HG02938 (cell line): ENCODE results near the gene CYP27C1.

ENCODE experiments used
- ATAC-seq: cut with Tn5 transposase; IDR thresholded peaks from one replicate; pipeline ENCODE4 v1.9.1; 2021; ENCODE audit warnings: mild to moderate bottlenecking, moderate library complexity; ENCODE audit not compliant: unreplicated experiment

CYP27C1 gene

DNA sequence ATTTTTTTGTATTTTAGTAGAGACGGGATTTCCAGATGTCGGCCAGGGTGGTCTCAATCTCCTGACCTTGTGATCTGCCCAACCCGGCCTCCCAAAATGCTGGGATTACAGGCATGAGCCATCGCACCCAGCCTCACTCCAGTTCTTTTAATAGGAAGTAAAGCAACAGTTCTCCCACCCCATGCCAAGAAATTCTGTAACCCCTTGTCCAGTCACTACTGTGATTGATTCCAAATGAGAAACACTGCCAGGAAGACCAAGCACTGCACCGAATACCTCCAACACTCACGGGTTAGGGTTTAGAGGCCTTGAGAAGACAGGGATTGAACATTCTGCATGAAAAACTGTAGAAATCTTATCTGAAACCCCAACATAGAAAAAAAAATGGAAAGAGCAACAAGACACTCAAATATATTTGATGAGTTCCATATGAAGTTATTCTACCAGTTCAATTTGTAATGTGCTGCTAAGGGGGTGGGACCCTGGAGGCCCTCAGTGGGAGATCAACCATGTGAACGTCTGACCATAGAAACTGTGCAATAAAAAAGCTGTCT is 65.0 kb downstream of the CYP27C1 start:
- ATAC-seq = no peak

DNA sequence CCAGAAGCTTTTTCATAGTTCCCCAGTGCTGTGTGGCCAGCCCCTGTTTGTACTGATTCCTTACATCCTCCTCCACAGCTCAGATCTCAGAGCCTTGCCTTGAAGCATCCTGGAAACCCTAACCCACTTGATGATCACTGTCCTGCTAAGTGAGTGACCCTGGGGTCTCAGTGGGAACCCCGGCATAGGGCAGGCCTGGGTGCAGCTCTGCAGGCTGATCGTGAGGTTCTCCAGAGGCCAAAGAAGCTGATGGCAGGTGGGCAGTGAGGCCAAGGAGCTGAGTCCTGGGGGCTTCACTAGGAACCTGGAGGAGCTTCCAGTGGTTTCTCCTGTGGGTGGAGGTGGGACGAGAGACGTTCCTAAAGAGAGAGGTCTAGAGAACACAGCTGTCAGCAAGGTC is 65.7 kb downstream of the CYP27C1 start:
- ATAC-seq = no peak

DNA sequence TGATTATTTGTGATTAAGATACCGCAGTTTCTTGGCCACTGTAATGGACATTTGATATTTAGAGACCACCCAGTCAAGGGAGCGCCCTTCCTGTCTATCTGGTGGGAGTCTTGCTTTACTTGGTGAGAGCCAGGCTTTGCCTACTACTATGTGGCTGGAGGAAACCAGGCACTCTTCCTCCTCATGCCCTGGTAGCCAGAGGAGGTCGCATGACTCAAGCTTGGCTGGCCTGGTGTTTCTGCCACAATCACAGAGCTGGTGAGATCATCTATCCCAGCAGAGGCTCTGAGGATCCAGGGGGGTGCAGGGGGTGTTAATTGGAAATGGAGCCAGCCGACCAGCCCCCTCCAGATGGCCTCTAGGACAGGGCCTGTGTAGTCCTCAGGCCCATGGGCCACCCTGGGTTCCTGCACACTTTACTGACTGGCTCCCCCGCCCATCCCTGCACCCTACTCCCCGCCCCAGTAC is 66.4 kb downstream of the CYP27C1 start:
- ATAC-seq = no peak

DNA sequence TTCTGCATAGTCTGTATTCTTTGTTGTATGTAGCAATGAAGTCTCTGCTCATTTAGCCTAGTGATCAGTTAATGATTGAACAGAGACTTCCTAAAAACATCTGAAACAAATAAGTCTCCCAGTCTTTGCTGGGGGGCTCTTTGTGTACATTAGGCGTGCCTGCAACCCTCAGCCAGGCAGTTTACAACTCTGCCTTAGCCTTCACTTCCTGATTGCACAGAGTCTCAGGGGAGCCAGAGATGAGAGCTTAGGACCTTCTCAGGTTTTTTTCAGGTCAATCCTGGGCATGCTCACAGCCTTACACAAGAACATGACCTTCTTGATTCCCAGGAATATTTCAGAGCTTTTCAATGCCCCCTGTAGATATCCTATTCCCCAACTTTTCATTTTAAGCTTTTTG is 69.1 kb downstream of the CYP27C1 start:
- ATAC-seq = no peak

DNA sequence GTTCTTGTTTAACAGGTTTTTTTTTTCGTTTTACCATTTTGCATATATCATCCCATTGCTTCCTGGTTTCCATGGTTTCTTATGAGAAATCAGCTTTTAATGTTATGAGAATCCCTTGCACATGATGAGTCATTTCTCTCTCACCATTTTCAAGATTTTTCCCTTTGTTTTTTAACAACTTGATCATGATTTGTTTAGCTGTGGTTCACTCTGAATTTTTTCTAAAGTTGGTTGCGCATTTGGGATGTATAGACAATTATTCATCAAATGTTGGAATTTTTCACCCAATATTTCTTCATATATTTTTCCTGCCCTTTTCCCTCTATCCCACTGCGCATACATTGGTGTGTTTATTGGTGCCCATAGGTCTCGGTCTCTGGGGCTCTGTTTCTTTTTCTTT is 70.7 kb downstream of the CYP27C1 start:
- ATAC-seq = no peak

DNA sequence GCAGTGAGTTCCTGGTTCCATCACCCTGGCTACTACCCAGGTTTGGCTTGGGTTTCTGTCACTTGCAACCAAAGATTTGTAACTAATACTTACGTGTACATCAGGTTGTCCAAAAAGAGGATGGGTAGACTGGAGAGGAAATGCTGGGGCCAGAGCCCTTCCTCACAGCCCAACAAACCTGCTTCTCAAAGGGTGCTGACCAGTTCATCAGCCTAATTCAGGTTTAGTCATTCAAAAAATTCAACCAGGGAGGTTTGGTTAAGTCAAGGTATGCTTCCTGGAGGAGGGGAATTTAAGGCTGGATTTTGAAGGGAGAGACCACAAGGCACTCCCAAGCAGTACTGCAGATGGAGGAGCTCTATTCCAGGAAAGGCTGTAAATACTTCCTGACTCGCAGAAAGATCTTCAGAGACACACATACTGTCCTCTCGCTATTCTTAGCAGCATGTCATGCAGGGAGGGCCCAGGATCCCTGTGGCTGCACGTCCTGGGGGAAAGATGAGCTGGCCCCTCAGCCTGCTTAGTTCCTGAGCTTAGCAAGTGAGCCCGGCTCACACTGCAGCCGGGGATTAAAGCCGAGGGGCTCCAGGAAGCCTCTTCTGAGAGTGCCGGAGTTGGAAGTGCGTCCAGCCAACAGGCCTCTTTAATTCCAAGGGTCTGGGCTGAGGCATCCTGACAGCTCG is 73.1 kb downstream of the CYP27C1 start:
- ATAC-seq = no peak

DNA sequence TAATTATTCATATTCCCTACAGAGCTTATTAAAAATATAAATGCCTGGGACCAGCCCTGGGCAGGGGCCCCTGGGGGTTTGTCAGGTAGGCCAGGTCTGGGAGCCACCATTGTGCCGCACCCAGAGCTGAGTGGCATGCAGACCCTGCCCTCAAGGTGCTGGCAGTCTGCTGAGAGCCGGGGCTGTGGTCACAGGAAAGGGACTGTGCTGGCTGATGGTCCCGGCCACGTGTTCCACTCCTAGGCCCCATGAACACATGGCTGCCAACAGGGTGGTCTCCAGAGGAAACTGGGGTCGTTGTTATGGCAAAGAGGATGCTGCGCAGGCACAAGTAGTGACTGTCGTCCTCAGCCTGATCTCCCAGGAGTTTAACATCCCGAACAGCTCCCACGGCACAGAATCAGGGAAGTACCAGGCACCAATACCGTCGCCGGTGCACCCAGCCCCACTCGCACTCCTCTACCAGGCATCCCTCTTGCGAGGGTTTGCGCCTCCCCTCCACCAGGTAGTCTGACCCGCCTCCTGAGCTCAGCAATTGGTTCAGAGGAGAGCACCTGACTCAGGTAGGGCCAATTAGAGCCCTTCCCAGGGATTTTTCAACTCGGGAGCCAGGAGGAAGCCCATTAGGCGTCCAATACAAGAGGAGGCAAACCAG is 73.9 kb downstream of the CYP27C1 start:
- ATAC-seq = no peak

DNA sequence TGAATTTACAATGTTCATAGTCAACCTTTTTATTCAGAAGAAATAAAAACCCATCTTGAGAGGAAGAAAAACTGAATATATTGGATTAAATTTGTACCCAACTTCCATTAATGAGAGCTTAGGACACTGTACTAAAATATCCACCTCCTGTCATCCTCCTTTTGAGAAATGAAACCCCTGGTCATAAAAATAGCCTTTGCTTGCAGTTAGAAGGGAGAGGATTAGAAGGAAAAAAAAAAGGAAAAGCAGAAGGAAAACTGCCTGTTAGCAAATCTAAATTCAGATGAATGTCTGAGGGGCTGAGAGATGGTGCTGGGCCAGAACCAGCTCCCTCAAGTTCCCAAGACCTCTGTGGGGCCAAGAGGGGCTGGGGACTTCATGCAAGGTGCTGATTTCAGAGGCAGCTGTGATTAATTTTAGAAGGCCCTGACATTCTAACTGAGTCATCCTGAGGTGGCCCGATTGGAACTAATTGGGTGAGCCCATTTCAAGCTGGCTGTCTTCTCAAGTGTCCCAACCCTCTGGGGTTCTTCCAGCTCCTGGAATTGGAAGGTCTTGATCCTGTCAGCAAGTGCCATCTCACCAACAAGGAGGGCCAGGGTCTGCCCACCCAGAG is 74.7 kb downstream of the CYP27C1 start:
- no peak for ATAC-seq

DNA sequence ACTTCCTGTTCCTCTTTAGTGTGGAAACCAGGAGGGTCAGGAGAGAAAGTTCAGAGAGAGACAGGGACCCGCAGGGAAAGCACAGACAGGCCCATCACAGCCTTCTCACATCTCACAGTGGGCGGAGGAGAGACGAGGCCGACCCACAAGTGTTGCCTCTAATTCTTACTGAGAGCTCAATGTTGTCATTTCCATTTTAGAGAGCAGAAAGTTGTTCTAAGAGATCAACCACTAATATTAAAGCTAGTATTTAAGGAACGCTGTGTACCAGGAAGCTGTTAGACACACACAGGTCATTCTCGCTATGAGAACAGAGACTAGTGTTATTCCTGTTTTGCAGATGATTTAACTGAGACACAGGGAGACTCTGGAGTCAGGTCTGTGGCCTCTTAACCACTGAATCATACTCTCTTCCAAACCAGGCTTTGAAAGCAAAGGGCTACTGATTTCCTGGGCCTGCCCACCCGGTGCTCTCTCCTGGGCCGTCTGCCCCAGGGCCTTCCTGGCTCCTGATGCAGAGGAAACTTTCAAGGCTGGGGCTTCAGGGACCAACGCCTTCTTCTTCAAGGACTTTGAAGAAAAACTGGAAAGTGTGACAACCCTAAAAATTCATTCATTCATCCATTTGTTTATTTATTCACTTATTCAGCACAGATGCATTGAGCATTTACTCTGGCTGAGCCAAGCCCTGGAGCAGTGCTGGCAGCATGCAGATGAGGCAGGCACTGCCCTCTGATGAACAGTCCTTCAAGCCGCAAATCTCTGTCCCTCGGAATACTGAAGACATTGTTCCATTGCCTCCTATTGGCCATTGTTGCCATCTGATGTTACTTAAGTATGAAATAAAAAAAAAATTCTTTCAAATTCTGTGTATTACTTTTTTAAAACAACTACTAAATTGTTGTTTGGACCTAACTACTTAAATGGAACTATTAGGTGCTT is 76.0 kb downstream of the CYP27C1 start:
- ATAC-seq = no peak

DNA sequence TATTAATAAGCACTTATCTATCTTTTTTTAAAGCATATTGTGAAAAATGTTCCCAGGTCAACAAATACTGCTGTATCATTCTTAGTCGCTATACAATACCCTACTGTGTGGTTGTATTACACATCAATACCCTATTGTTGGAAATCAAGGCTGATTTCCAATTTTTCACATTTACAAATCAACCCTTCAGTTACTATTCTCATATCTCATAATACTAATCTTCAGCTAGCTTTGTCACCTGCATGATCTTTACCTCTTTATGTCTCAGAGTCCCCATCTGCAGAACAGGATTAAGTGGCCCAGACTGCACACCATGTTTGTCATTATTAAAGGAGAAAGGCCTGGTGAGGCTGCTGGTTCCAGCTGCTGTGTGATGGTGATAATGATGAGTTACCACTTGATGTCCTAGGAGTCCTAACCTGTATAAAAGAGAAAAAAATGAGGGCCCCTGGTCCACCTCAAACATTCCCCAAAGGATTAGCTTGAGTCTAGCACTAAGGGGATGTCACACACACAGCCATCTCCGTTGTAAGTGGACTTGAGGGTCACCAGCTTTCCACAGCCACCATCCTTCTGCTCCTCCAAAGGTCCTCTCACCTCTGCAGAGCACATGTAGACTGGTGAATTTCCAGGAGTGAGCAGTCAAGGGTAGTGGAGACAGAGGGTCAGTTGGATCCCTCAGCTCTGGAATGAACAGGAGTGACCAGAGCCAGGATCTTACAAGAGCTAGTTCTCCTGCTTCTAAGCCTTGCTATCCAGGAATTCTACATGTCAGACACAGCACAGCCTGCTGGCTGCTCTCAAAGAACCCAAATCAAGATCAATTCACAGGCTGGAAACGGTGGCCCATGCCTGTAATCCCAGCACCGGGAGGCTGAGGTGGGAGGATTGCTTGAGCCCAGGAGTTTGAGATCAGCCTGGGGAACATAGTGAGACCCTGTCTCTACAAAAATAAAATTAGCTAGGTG is 77.2 kb downstream of the CYP27C1 start:
- no peak for ATAC-seq

DNA sequence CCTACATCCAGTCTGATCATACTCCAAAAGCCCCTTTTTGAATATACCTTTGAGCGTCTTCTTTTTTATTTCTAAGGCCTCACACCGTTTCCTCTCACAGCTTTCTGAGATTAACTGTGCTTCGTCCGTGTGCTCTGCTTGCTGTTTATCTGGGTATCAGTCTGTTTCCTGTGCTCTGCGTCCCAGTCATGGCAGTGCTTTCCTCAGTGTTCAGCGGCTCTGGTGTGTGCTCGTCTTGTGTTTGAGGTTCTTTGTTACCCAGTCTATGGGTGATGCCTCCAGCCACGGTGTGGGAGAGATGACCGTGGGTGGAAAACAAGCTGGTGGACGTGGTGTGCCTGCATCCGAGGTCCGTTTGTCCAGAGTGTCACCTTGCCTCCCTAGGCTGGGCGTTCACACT is 79.6 kb downstream of the CYP27C1 start:
- no peak for ATAC-seq

DNA sequence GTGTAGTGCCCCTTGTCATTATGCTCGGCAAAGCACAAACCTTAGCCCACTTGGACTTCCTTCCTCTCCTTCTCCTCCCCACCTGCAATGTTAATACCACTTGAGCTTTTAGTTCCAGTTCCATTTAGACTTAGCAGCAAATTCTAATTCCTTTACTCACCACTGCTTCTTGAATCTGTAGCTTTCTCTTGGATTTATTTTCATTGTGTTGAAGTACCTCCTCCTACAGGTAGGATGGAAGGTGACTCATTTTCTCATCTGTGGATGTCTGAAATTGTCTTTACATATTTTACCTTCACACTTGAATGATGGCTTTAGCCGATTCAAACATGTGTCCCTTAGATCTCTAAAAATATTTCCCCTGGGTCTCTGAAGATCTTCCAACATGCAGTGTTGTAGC is 80.3 kb downstream of the CYP27C1 start:
- no peak for ATAC-seq

DNA sequence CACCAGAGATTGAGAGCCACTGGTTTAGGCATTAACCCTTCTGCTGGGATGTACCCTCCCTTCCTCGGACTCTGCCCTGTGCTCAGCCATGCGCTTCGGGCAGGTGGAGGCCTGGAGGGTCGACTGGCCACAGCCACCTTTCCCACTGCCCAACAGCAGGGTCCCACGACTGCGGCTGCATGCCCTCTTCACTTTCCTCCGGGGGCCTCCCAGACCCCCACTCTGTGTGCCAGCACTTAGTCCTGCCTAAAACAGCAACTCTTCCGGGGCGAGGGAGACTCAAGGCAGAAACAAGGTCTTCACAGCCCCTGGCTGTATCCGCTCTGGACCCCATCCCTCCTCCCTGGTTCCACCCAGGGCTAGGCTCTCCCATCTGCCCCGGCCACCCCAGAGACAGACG is 81.8 kb downstream of the CYP27C1 start:
- no peak for ATAC-seq

DNA sequence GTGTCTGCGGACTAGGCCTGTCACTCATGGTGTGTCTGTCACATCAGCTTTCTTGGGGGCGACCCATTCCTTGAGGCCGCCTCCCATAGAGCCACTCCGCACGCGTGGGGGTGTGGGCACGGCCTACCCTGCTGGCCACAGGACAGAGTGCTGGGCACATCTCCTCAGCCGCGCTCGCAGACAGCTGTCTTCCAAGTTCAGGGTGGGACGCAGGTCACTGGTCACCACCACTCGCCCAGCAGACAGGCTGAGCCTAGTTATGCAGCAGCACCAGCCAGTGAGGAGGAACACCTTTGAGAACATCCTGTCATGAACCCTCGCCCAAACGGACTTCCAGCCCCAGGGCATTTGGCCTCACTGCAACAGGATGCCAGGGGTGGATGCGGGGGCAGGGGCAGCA is 82.4 kb downstream of the CYP27C1 start:
- no peak for ATAC-seq

DNA sequence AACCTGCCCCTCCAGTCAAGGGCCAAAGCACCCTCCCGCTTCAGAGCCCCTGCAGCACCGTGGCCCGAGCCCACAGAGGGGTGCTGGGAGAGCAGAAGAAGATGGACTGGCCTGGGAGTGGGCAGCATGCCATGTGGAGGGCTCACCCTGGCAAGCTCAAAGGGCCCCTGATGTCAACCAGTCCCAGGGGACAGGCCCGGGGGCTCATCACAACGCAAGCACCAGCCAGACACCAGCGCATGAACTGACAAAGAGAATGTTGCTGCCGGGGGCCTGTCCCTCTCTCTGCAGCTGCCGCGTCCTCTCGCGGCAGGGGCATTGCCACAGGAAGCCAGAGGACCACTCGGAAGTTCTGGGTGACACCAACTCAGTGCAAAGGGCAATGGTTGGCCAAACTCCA is 82.9 kb downstream of the CYP27C1 start:
- ATAC-seq = no peak

DNA sequence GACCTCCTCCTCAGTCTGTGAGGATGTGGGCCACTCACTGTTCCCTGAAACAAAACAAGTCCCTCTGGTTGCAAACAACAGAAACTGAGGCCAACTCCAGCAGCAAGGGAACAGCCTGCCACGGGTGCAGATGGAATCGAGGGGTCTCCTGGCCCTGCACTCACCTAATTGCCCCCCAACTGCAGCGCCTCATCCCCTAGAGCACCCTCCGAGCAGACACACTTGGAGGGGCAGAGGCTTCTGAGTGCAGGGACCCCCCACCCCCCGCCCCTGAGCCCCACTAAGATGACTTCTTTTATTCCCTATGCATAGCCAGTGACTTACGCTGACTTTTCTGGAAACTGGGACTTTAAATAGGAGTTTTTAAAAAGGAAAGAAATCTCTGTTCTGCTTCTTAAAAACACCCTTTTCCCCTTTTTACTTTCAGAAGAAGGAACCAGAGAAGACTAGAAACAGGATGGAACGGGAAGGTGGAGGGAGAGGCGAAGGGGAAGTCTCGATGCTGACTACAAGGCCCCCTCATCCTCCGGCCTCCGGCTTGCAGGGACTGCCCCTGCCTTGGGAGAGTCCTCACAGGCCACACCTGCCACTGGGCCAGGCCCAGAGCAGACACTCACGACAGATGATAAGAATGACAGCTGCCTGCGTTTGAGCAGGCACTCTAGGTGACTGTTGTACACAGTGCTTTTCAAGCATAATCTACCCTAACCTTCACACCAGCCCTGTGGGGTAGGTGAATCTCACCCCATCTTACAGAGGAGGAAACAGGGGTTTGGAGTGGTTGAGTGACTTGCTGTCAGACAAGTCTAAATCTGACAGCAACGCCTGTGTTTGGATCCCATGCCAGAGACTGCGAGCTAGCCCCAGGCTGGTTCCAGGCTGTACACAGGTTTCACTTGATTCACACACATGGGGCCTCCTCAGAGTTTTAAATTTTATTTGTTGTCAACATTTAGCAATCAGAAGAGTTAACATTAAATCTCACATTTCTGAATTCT is 85.0 kb downstream of the CYP27C1 start:
- ATAC-seq = no peak

DNA sequence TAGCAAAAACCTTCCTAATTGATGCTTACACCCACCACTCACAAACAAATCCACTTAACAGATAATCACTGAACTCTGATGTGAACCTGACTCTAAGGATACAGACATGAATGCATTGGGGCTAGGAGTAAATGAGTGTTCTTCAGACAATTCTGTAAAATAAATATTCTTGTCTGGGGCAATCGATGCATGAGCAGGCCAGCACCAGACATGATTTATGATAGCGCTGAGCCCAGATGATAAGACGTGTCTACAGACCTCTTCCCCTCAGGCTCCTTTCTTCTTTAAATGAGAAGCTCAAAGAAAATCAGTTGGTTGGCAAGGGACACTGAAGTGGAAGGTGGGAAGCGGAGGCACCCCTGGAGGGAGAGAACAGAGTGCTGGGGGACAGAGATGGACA is 85.9 kb downstream of the CYP27C1 start:
- ATAC-seq = no peak
